Placental pericyte (primary cell): ENCODE data around the gene CENPV. TPM values are rescaled to one million over a fixed set of nuclear protein-coding genes. Genes with fewer than 3 reads are reported as not detected.

ENCODE experiments used
- total RNA-seq: library from RNA; depleted of rRNA; stranded (reverse); fragments of >200 nt; gene quantifications from 2 replicates; pipeline ENCODE4 v1.2.3, GENCODE V29; 2012

Gene CENPV
- 22.1 and 39.2 TPM in 2 replicates for total RNA-seq

GRCh38 chr17:16353317-16354174 is at the start of gene CENPV:
Gene CENPV (minus strand): TSS chr17:16353469. CDS start chr17:16353436, 33 bp downstream.

GRCh38 chr17:16380640-16381495 is 27.6 kb upstream of the CENPV start, which contains the start of gene UBB:
Gene UBB (plus strand): TSS chr17:16381091. CDS start chr17:16381908, 817 bp downstream.

Other genes starting within 250 kb of the CENPV start
- 125 and 179 TPM in 2 replicates for gene NCOR1, start 137.9 kb downstream of the CENPV start, total RNA-seq
- 20.4 and 33.2 TPM in 2 replicates for gene PIGL, start 136.3 kb downstream of the CENPV start, total RNA-seq
- 1,377 and 2,519 TPM in 2 replicates for gene UBB, start 27.6 kb upstream of the CENPV start, total RNA-seq
- 136 and 395 TPM in 2 replicates for gene TRPV2, start 62.1 kb upstream of the CENPV start, total RNA-seq
- 0.72 and 0.88 TPM in 2 replicates for gene LRRC75A, start 138.7 kb upstream of the CENPV start, total RNA-seq
- 5.0 and 5.3 TPM in 2 replicates for gene ZNF287, start 215.7 kb upstream of the CENPV start, total RNA-seq